ENCODE results near the gene ZDHHC18.

Gene ZDHHC18

GRCh38 chr1:26900815-26901511 lies 74.5 kb downstream of the ZDHHC18 start:
- ATAC-seq: no peak
